ENCODE data around the gene PDIA5. TPM values are rescaled to one million over a fixed set of nuclear protein-coding genes. Genes with fewer than 3 reads are reported as not detected.

Gene PDIA5
- polyA plus RNA-seq, 1 donor from 2014 or later, result 1.4 TPM

GRCh38 chr3:123021996-123022510, 44.8 kb upstream of the PDIA5 start:
- no peak overlapping the region for H2AFZ ChIP-seq (ENCODE audit: low read depth, low read length)
- H3K79me2 ChIP-seq (replicated peaks; ENCODE audit: insufficient read depth, low read length), result no peaks in the 10 kb centered on the region
- no peak for TF ChIP-seq POLR2AphosphoS5 (IDR thresholded peaks at IDR 0.05)
- TF ChIP-seq TAF1 (IDR thresholded peaks at IDR 0.05; ENCODE audit: low read depth), result no peak
- no peak for TF ChIP-seq EP300 (conservative IDR thresholded peaks at IDR 0.05; ENCODE audit: poor library complexity, severe bottlenecking)
- TF ChIP-seq CTCF (IDR thresholded peaks at IDR 0.05; ENCODE audit: poor library complexity, severe bottlenecking), result no peak
- no peak for TF ChIP-seq MXI1 (conservative IDR thresholded peaks at IDR 0.05; ENCODE audit: poor library complexity, severe bottlenecking)
- TF ChIP-seq SMC3 (conservative IDR thresholded peaks at IDR 0.05; ENCODE audit: poor library complexity), result no peak
- no peak for TF ChIP-seq EZH2 (IDR thresholded peaks at IDR 0.05; ENCODE audit: borderline replicate concordance, insufficient read depth, low read length, poor library complexity, severe bottlenecking)
- no peak for TF ChIP-seq RAD21 (conservative IDR thresholded peaks at IDR 0.05)
- no peak for TF ChIP-seq REST (IDR thresholded peaks at IDR 0.05; ENCODE audit: borderline replicate concordance)
- H3K4me3 ChIP-seq (ENCODE audit: low read length), result no peak overlapping the region
- no peaks in the 10 kb centered on the region for H3K9me3 ChIP-seq (ENCODE audit: low read length)
- H3F3A ChIP-seq (ENCODE audit: insufficient read depth, low read length, poor library complexity, severe bottlenecking), result no peaks in the 10 kb centered on the region
- no peak overlapping the region for H3K9ac ChIP-seq (ENCODE audit: low read length)
- H3K27ac ChIP-seq (ENCODE audit: low read length), result no peak overlapping the region
- H3K27me3 ChIP-seq (ENCODE audit: insufficient read depth, low read depth, low read length), result peaks cover 15% of the 10 kb centered on the region
- H3K9me2 ChIP-seq (ENCODE audit: insufficient read depth, low read length), result no peaks in the 10 kb centered on the region
- H3K4me2 ChIP-seq (ENCODE audit: low read length), result no peak overlapping the region
- H3K36me3 ChIP-seq (ENCODE audit: insufficient read depth, low read length), result no peaks in the 10 kb centered on the region
- H4K20me1 ChIP-seq (ENCODE audit: insufficient read depth), result no peaks in the 10 kb centered on the region

GRCh38 chr3:123024056-123024455, 42.8 kb upstream of the PDIA5 start:
- no peak overlapping the region for H3K9ac ChIP-seq (ENCODE audit: low read length)
- H3K79me2 ChIP-seq (replicated peaks; ENCODE audit: insufficient read depth, low read length), result no peaks in the 10 kb centered on the region
- H3K4me2 ChIP-seq (ENCODE audit: low read length), result no peak overlapping the region
- H3K4me3 ChIP-seq (ENCODE audit: low read length), result no peak overlapping the region
- H3K27ac ChIP-seq (ENCODE audit: low read length), result no peak overlapping the region
- H3K9me3 ChIP-seq (ENCODE audit: low read length), result no peaks in the 10 kb centered on the region
- peaks cover 17% of the 10 kb centered on the region for H3K27me3 ChIP-seq (ENCODE audit: insufficient read depth, low read depth, low read length)
- H4K20me1 ChIP-seq (ENCODE audit: insufficient read depth), result no peaks in the 10 kb centered on the region
- TF ChIP-seq MXI1 (conservative IDR thresholded peaks at IDR 0.05; ENCODE audit: poor library complexity, severe bottlenecking) (no peak), EZH2 (IDR thresholded peaks at IDR 0.05; ENCODE audit: borderline replicate concordance, insufficient read depth, low read length, poor library complexity, severe bottlenecking) (no peak), POLR2AphosphoS5 (IDR thresholded peaks at IDR 0.05) (no peak), CTCF (IDR thresholded peaks at IDR 0.05; ENCODE audit: poor library complexity, severe bottlenecking) (no peak), EP300 (conservative IDR thresholded peaks at IDR 0.05; ENCODE audit: poor library complexity, severe bottlenecking) (no peak), TAF1 (IDR thresholded peaks at IDR 0.05; ENCODE audit: low read depth) (no peak), RAD21 (conservative IDR thresholded peaks at IDR 0.05) (no peak), SMC3 (conservative IDR thresholded peaks at IDR 0.05; ENCODE audit: poor library complexity) (no peak), REST (IDR thresholded peaks at IDR 0.05; ENCODE audit: borderline replicate concordance) (no peak)
- no peaks in the 10 kb centered on the region for H3K36me3 ChIP-seq (ENCODE audit: insufficient read depth, low read length)
- H3F3A ChIP-seq (ENCODE audit: insufficient read depth, low read length, poor library complexity, severe bottlenecking), result no peaks in the 10 kb centered on the region
- H2AFZ ChIP-seq (ENCODE audit: low read depth, low read length), result no peak overlapping the region
- H3K9me2 ChIP-seq (ENCODE audit: insufficient read depth, low read length), result no peaks in the 10 kb centered on the region
